Measurements from ENCODE around the gene DHRS1.

The DHRS1 gene

DNA sequence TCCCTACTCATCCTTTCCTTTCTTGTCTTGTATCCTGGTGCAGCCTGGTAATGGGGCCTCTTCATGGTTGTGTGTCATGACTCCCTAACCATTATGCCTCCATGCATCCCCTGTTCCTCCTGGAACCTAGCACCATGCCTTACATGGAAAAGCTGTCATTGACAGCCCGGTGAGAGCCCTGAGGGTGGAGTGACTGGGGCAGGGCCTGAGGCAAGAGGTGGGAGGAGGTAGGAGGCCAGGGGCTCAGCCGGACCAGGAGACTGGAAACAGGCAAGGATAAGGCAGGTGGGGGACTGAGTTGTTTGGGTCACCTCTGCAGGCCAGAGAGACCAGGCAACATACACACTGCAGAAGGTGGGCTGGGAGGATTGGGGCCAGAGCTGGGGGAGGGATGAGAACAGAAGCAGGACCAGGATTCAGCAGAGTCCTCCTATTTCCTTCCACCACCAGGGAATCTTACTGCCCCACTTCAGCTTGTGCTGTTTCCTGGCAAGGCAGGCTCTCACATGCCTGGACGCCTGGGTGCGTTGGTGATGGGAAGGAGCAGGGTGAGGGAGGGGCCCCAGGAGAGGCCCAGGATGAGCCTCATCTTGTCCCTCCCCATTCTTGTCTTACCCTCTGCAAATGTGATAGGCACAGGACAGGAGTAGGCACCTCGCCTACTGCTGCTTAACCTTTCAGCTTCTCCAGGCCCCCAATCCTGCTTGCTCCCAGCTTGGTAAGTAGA is 10.1 kb upstream of the DHRS1 start, which contains the start of gene LTB4R2:
Gene LTB4R2 (plus strand): TSS at position 603 of the 727 bp plus-strand sequence. CDS start 525 bp downstream, outside the sequence.
- DNase-seq (ENCODE audit: low read depth in 2 of 2, low spot score in 1 of 2) = no peak

DNA sequence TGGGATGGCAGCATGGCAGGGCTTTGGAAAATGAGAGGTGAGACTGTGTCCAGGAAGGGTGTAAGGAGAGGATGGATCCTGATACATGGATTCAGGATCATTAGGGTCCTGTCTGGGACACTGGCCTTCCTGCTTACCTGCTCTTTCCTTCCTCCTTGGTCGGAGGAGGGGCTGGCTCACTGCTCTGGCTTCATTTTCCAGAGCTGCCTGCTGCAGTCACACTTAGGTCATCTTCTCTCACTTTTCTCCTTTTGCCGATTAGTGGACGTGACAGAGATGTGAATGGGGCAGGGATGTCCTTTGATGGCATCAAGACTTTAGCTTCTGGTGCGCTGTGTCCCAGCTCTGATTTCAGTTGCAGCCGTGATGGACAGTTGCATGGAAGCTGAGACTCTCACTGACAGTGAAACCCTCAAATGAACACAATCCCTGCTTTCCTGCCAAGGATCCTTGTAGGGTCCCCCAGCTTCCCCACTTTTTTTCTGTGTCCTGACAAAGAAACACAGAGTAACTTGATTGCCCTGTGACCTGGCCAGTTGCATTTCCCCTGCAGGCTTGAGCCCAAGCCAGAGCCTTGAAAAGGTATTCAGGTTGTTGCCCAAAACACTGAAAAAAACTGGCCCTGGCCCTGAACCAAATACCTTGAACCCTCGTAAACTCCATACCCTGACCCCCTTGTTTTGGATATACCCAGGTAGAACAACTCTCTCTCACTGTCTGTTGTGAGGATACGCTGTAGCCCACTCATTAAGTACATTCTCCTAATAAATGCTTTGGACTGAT is 9.0 kb upstream of the DHRS1 start:
- DNase-seq (ENCODE audit: low read depth in 2 of 2, low spot score in 1 of 2) = no peak

DNA sequence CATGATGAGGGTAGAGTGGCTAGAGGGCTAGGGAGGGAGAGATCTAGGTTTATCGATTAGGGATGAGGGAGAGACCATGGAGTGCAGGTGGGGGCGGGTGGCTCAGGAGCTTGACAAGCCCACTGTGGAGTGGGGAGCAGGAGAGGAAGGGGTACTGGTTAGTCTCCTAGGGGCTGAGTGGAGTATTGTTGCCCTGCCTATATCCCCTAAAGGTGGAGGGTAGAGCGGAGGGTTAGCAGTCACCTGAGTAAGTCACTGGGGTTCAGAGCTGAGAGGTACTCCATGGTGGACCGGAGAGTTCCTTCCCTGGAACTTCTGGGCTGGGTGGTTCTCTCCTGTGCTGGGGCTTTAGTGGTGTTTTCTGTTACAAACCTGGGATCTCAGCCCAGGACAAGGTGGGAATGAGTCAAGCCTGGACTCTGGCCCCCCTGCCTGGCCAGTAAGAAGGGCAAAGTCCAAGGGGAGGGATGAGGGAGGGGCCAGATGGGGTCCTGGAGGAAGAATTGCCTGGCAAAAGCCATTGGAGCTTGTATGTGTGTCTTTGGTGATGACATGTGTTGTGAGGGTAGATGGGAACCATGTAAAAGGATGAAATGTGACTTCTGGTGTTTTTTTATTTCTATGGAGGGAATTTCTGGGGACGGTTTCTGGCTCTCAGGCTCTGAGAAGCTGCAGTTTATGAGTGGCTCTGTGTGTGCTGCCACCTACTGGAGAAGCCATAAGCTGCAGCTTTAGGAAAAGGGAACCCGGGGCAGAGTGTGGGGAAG is 8.2 kb upstream of the DHRS1 start, which contains the start of gene CIDEB:
Gene CIDEB (minus strand): TSS at position 403 of the 767 bp plus-strand sequence. CDS start 119 bp downstream, at position 284.
- DNase-seq (ENCODE audit: low read depth in 2 of 2, low spot score in 1 of 2) = no peak

DNA sequence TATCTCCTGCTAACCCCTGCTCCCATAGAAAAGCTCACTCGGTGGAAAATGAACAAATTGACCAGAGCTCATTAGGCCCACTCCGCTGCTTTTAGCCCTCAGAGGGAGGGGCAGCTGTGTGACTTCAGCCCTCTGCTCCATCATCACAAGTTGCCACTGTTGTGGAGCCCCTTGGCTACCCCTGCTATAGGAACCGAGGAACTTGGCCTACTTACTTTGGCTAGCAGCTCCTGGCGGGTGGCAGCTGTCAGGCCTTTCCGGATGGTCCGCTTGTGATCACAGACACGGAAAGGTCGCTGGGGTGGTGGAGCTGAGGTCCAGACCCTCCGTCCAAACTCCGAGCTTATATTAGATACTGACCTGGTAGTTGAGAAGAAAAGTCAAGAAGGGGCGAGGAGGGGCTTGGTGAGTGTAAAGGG is 7.6 kb upstream of the DHRS1 start:
- no peak for DNase-seq (ENCODE audit: low read depth in 2 of 2, low spot score in 1 of 2)

DNA sequence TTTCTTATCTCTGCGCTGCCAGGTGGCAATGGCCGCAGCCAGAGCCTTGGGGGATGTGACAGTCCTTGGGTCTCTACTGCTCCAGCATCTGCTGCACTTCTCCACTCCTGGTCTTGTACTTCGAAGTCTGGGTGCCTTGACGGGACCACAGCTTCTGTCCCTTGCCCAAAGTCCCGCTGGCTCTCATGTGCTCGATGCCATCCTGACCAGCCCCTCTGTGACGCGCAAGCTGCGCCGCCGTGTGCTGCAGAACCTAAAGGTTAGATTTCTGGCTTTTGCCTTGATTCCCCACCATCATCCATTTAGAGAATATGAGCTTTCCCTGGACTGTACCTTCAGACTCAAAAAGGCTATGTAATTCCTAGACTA is 4.4 kb upstream of the DHRS1 start:
- DNase-seq (ENCODE audit: low read depth in 2 of 2, low spot score in 1 of 2) = no peak

DNA sequence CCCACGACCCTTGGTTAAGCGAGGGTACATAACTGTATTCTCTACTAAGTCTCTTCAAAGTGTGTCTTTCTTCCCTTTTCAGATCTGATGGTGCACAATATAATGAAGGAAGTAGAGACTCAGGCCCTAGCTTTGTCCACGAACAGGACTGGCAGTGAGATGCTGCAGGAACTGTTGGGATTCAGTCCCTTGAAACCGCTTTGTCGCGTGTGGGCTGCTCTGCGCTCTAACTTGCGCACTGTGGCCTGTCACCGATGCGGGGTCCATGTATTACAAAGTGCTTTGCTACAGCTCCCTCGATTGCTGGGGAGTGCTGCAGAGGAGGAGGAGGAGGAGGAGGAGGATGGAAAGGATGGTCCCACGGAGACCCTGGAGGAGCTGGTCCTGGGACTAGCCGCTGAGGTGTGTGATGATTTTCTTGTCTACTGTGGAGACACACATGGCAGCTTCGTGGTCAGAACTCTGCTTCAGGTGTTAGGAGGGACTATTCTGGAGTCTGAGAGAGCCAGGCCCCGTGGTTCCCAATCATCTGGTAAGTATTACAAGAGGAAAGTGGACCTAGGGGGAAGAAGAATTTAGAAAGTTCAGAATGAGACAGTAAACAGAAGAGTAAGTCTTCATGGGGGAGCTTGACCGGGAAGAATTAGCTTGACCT is 873 bp upstream of the DHRS1 start:
- no peak for DNase-seq (ENCODE audit: low read depth in 2 of 2, low spot score in 1 of 2)

DNA sequence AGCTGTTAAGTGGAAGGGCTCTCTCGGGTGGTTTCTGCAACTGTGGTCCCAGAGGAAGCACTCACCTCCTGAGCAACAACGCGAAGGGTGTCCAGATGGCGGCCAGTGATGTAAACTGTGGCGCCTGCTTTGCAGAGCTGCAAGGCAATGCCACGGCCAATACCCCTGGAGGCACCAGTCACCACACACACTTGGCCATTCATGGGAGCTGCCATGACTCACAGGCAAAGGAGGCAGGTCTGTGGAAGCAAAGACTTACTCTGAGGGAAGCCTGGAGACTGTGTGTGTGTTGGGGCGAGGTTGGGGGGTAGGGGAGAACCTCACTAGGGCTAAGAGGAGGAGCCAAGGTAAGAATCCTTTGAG is 707 bp downstream of the DHRS1 start:
- no peak for DNase-seq (ENCODE audit: low read depth in 2 of 2, low spot score in 1 of 2)

DNA sequence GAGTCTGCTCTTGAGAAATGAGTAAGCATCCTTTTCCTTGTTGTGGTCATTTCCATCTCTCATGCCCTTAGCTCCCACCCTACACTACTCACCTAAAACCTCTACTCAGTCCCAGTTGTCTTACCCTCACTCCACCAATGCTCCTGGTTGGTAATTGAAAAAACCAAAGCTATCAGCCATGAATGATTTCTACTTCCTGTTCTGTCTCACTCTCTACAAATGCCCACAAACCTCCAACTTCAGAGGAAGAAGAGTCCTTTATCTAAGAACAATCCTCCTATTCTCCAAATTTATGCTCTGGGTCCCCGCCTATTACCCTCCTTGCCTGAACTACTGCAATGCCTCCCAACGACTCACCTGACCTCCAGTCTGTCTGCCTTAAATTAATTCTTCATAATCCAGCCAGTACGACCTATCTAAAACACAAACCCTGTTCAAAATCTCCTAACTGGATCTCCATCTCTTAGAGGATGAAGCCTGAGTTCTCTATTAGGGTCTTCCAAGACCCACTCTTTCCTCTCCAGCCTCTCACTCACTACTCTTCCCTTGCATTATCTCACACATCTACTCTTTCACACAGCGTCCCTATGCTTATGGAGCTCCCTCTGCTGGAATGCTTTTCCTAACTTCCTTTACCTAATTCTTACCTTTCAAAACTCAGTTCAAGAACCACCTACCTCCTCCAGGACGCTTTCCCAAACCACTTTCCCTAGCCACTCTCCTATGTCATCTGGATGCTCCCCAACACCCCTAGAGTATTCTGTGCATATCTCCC is 2.2 kb downstream of the DHRS1 start:
- DNase-seq (ENCODE audit: low read depth in 2 of 2, low spot score in 1 of 2) = no peak

DNA sequence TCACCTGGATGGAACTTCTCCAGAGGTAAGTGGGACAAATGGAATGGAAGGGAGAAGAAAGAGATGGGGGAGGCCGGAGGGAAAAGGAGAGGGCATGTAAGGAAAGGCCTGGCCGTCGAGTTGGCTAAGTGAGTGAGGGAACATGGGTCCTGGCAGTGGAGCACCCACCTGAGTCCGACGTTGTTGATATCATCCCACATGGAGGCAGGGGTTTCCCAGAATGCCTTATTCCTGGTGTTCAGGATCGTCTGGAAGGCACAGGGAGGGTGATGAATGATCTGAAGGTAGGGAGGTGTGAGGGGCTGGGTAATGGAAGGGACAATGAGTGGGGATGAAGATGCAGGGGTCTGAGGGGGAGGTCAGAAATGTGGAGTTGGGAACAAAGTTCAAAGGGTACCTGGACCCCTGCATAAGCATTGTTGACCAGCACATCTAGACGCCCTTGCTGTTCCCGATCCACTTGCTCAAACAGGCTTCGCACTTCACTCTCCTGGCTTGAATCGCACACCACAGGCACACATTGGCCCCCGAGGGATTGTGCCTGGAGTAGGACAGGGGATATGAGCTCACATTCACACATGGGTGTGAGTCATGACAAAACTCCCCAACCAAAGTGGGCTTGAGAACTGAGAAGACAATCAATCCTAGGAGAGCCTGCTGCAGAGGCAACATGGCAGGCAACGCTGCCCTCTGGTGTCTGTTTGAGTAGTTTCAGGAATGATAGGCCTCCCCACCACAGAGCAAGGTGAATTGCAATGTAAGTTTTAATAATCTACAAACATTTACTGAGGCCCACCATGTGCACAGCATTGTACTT is 3.0 kb downstream of the DHRS1 start:
- DNase-seq (ENCODE audit: low read depth in 2 of 2, low spot score in 1 of 2) = peak; percentile 23 to 44

DNA sequence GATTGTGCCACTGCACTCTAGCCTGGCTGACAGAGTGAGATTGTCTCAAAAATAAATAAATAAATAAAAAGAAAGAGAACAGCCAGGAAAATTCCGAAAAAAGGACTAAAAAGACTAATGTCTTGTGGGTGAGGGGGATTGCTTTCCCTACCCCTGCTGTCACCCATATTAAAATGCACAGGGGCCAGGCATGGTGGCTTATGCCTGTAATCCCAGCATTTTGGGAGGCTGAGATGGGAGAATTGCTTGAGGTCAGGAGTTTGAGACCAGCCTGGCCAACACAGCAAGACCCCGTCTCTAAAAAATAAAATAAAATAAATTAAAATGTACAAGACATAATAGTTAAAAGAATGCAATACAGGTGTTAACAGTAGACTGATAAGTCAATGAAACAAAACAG is 6.1 kb downstream of the DHRS1 start:
- no peak for DNase-seq (ENCODE audit: low read depth in 2 of 2, low spot score in 1 of 2)

DNA sequence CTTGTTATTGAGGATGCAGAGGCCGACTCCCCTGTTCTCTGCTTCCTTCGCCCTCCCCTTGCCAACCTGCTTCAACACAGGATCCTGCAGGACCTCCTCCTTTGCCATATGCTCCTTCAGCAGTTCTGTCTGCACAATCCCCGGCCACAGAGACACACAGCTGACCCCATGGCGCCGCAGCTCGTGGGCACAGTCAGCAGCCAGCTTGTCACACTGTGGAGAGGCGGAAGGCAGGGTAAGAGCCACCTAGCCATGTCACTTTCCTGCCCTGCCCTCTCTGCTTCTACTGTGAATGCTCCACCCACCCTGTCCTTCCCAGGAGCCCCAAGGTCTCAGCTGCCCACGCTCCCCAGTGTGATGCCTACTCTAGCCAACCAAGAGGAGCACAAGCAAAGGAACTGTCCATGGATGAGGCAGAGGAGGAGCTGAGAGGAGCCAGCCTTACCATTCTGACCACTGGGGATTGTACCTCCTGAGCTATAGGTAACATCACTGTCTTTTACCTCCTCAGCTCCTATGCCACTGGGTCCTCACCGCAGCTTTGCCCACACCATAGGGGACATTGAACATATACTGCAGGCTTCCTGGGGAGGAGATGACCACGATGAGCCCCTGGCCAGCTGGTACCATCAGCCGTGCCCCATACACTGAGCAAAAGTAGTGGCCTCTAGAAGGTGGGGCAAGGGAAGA is 7.3 kb downstream of the DHRS1 start:
- no peak for DNase-seq (ENCODE audit: low read depth in 2 of 2, low spot score in 1 of 2)

DNA sequence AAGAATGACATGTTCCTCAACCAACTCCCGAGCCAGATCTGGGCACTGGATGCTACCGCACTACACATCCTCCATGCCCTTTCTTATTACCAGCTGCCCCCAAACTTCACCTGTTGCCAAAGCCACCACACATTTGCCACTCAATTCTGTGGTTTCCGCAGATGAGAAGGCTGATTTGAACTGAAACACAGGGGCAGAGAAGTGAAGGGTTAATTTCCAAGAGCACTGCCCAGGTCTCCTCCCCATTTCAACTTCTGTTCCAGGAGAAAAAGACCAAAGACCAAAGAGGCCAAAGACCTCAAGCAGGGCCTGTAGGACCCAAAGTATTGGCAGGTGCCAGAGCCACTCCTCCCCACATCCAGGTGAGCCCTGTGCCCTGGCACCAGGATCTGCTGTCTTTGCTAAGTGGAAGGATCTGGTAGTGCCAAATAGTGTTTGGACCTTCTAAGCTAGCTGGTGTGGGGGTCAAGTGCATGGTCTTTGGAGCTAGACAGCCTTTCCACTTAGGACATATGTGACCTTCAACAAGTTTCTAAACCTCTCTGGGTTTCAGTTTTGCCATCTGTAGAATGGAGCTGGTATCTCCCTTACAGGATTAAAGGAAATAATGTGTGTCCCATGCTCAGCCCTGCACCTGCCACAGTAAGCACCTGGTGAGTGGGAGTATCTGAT is 8.0 kb downstream of the DHRS1 start:
- DNase-seq (ENCODE audit: low read depth in 2 of 2, low spot score in 1 of 2) = no peak

DNA sequence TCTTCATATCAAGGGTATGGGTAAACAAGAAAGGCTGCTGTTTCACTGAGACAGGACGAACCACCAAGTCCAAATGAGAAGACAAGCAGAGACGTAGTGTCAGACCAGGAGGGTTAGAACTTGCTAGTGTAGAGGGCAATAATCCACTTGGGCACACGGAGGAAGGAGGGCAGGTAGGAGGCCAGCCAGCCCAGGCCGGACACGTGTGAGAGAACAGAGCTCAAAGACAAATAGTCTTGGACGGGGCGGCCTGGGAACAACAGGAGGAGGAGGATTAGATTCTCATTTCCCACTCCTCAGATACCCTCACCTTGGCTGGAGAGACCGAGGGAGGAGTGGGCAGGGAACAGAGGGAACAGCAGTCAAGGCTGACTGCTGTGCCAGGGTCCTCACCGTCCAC is 8.8 kb downstream of the DHRS1 start:
- no peak for DNase-seq (ENCODE audit: low read depth in 2 of 2, low spot score in 1 of 2)

DNA sequence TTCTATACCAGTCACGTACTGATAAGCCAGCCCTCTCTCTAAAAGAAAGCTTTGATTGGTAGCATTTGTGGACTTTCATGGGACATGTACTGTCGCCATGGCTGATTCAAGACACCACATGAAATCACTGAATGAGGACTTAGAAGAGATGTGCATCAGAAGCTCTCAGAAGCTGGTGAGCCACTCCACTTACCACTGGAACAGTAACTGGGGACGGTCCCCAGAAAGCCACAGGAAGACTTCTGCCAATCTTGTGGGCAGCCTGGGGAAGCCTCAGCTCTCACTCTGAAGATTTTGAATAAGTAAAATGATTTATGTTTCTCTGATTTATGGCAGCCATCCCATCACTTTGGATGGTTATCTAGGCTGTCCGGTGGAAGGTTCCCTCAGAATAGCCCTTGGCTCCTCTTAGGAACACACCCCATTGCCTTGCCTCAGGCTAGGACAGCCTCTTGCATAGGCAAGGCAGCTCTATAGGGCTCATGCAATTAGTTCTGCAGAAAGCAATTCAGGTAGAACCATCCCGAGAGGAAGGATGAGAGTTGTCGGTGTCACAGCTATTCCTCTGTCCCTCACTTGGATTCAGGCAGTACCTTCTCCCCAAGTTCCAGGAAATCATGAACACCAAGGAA is 9.8 kb downstream of the DHRS1 start:
- no peak for DNase-seq (ENCODE audit: low read depth in 2 of 2, low spot score in 1 of 2)

DNA sequence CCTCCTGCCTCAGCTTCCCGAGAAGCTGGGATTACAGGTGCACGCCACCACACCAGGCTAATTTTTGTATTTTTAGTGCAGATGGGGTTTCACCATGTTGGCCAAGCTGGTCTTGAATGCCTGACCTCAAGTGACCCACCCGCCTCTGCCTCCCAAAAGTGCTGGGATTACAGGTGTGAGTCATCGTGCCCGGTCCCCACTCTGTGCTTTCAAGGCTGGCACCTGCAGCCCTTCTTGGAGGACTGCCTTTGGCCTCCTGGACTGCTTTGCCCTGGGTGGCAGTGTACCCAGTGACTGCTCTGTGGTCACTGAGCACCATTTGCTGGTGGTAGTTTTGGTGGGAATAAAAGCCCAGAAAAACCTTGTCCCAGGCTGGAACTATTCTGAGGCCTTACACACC is 12.6 kb downstream of the DHRS1 start:
- DNase-seq (ENCODE audit: low read depth in 2 of 2, low spot score in 1 of 2) = no peak

DNA sequence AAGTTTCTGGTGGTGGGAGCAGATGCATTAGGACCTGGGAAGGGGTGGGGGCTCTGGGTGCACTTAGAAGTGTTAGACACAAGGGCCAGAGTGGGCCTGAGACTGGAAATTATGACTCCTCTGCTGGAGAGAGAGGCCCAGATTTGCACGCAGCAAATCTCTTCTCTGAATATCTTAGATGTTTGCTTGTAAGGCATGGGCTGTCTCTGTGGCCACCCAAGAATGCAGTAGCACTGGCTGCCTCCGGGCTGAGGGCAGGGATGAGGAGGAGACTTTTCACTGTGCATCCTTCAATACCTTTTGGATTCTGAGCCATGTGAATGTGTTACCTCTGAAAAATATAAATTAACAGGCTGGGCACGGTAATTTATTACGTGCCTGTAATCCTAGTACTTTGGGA is 14.2 kb downstream of the DHRS1 start:
- no peak for DNase-seq (ENCODE audit: low read depth in 2 of 2, low spot score in 1 of 2)

DNA sequence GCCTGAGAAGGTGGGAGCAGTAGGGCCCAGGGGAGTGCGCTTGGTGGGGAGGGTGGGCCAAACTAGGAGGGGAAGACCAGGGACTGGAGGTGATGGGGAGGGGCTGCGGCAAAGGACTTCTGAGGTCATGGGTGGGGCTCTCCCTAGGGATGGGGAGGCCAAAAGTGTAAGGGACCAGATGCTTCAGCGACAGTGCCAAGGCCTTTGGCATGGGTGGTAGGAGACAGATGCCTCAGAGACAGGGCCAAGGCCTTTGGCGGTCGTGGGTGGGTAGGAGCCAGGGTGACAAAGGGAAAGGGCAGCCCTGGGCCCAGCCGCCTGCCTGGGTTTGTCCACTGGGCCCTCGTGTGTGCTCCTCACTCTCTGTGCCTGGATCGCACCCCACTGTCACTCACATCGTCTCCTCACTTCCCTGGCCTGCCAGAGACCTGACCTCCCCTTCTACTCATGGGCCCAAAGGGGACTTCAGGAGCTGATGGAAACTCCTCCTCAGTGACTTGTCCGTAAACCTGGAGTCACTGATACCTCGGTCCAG is 15.0 kb downstream of the DHRS1 start:
- no peak for DNase-seq (ENCODE audit: low read depth in 2 of 2, low spot score in 1 of 2)
